ENCODE results near the gene FHL3. TPM values are rescaled to one million over a fixed set of nuclear protein-coding genes. Genes with fewer than 3 reads are reported as not detected.

The FHL3 gene
- total and polyA plus RNA-seq, 8 donors, result 14.8 to 34.4 (median 17.8) TPM

DNA sequence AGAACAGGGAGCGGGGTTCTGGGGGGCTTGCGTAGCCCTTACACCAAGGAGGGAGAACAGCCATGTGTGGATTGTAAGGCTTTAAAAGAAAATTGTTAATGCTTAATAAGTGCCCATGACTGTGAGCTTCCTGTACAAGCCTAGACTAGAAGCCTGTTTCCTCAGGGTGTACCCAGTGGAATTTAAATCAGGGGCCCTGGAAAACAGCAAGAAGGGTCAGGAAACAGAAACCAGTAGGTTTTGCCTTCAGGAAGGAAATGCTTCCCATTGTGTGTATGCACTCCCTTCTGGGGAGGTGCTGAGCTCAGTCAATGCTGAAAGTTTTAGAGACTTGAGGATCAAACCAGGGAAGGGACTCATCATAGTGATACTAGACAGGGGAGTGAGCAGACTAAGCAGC, 19.9 kb upstream of the FHL3 start:
- intact Hi-C loops (cut with DNase I), result no loop called here
- Histone ChIP-seq H3K27me3 (peaks cover 0 to 5% of the 10 kb centered on the region in 2 donors), H3K9me3 (no peaks in the 10 kb centered on the region), H3K27ac (no peak overlapping the region), H3K4me1 (peaks cover 12 to 26% of the 10 kb centered on the region in 2 donors), H3K36me3 (peaks cover 0 to 56% of the 10 kb centered on the region in 2 donors), H3K4me3 (no peak overlapping the region)
- no peak for ATAC-seq
- no peak for DNase-seq
- TF ChIP-seq, protein P1, sequence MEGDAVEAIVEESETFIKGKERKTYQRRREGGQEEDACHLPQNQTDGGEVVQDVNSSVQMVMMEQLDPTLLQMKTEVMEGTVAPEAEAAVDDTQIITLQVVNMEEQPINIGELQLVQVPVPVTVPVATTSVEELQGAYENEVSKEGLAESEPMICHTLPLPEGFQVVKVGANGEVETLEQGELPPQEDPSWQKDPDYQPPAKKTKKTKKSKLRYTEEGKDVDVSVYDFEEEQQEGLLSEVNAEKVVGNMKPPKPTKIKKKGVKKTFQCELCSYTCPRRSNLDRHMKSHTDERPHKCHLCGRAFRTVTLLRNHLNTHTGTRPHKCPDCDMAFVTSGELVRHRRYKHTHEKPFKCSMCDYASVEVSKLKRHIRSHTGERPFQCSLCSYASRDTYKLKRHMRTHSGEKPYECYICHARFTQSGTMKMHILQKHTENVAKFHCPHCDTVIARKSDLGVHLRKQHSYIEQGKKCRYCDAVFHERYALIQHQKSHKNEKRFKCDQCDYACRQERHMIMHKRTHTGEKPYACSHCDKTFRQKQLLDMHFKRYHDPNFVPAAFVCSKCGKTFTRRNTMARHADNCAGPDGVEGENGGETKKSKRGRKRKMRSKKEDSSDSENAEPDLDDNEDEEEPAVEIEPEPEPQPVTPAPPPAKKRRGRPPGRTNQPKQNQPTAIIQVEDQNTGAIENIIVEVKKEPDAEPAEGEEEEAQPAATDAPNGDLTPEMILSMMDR (IDR thresholded peaks at IDR 0.05), result no peak

DNA sequence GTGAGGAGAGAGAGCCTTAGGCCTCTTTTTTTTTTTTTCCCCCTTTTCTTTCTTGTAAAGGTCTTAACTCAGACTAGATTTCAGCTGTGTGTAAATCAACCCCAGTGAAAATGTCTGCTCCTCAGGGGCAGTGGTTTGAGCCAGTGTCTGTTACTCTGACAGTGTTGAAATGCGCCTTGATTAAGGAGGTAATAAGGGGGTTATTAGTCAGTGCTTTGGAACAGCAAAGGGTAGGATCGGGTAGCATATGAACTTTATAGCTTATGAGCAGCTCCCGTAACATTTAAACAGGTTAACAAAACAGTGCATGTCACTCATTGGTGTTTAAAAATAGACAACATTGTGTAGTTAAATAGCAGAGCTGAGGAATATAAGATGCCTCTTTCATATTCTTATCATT, 17.5 kb upstream of the FHL3 start:
- H3K27me3 ChIP-seq, result no peaks in the 10 kb centered on the region
- no peak for ATAC-seq
- H3K9me3 ChIP-seq, result no peaks in the 10 kb centered on the region
- TF ChIP-seq, protein P1 (IDR thresholded peaks at IDR 0.05), result no peak
- peaks cover 0 to 12% of the 10 kb centered on the region in 2 donors for H3K4me1 ChIP-seq
- H3K27ac ChIP-seq, result no peak overlapping the region
- H3K4me3 ChIP-seq, result no peak overlapping the region
- DNase-seq, result no peak
- intact Hi-C loops (cut with DNase I), result no loop called here
- peaks cover 0 to 80% of the 10 kb centered on the region in 2 donors for H3K36me3 ChIP-seq

DNA sequence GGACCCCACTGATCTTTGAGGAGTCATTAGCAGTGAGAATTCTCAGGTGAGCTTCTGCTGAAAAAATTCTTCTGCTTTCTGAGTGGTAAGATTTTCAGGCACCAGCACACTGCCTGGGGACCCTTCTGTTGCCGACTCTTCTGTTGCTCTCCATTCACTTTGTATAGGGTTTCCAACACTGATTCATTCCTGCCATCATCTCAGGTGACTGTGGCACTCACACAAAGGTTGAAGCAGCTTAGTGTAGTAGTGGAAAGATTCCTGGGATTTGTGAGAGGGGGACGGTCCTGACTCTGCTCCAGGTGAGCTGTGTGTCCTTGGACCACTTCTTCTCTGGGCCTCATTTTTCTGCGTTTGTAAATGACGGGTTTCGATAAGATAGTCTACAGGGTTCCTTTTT, 16.7 kb upstream of the FHL3 start:
- Histone ChIP-seq H3K4me3 (no peak overlapping the region), H3K4me1 (peaks cover 0 to 9% of the 10 kb centered on the region in 2 donors), H3K27me3 (no peaks in the 10 kb centered on the region), H3K9me3 (no peaks in the 10 kb centered on the region), H3K36me3 (peaks cover 0 to 89% of the 10 kb centered on the region in 2 donors), H3K27ac (no peak overlapping the region)
- intact Hi-C loops (cut with DNase I), result no loop called here
- DNase-seq, result no peak
- TF ChIP-seq, protein P1 (IDR thresholded peaks at IDR 0.05), result no peak
- no peak for ATAC-seq

DNA sequence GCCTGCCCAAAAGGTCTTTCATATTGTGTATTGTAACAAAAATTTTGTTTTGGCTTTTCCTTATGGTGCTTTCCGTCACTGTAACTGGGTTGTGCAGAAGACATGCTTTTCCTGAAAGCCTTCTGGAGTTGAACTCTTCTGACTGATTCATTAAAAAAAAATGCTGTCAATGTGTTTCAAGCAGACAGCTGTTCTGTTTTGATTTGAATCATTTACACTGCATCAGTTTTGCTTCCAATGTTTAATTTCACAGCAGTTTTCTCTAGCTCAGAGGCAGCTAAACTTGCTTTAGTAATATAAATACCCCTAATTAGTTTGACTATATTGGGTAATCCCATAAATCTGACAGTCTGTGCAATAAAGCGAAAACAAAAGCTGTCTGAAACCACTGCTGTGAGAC, 15.1 kb upstream of the FHL3 start:
- DNase-seq (no peak), ATAC-seq (no peak)
- Histone ChIP-seq H3K27ac (no peak overlapping the region), H3K9me3 (no peaks in the 10 kb centered on the region), H3K4me3 (no peak overlapping the region), H3K36me3 (peaks cover 0 to 92% of the 10 kb centered on the region in 2 donors), H3K4me1 (peaks cover 0 to 16% of the 10 kb centered on the region in 2 donors), H3K27me3 (no peaks in the 10 kb centered on the region)
- TF ChIP-seq, protein P1 (IDR thresholded peaks at IDR 0.05), result no peak
- intact Hi-C loops (cut with DNase I), result no loop called here

DNA sequence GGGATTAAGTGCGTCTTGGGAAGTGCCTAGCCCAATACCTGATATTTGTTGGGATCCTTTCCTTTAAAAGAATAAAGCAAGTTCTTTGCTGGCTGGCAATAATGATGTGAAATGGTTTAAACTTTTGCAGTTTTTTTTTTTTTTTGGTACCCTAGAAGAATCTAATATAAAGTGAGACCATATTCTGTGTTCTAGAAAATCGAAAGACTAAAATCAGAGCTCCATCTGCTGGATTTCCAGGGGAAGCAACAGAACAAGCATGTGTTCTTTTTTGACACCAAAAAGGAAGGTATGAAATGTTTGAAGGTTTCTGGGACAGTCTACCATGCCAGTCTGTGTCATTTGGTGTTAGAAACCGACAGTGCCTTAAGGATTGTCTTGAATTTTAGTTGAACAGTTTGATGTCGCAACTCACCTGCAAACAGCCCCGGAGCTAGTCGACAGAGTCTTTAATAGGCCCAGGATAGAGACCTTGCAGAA, 13.6 kb upstream of the FHL3 start:
- Histone ChIP-seq H3K9me3 (no peaks in the 10 kb centered on the region), H3K4me3 (no peak overlapping the region), H3K36me3 (peaks cover 0 to 85% of the 10 kb centered on the region in 2 donors), H3K27ac (no peak overlapping the region), H3K4me1 (peaks cover 7 to 30% of the 10 kb centered on the region in 2 donors), H3K27me3 (no peaks in the 10 kb centered on the region)
- TF ChIP-seq, protein P1 (IDR thresholded peaks at IDR 0.05), result peak; percentile 20 to 33
- ATAC-seq (peak; percentile 36), DNase-seq (no peak)
- intact Hi-C loops (cut with DNase I), result no loop called here

Measured in left lung (tissue), 10 donors.